CD14-positive monocyte (primary cell): ENCODE results near the gene SLC38A8. TPM values are rescaled to one million over a fixed set of nuclear protein-coding genes. Genes with fewer than 3 reads are reported as not detected.

ENCODE experiments used
- DNase-seq, 3 donors: peaks; one replicate each; pipeline ENCODE4 v3.0.0-alpha.2; 2011 to 2022
- H2AFZ ChIP-seq: 2 replicates; pipeline ENCODE4 v1.6.0; 2012; ENCODE audit warnings: mild to moderate bottlenecking, low read depth, low read length, inconsistent platforms; ENCODE audit not compliant: insufficient read depth, poor library complexity, severe bottlenecking
- H3K27ac ChIP-seq, 2 donors: 1 replicate in 1 of 2; 2 replicates in 1 of 2; pipeline ENCODE4 v1.5.1; 2012 to 2013; ENCODE audit warnings: low read length in 2 of 2, control low read depth in 1 of 2, inconsistent platforms in 1 of 2, low read depth in 1 of 2, mild to moderate bottlenecking in 1 of 2
- H3K27me3 ChIP-seq, 2 donors: one replicate each; pipeline versions ENCODE4 v1.6.0 to v1.6.1; 2011 to 2013; ENCODE audit warnings: low read length in 2 of 2; ENCODE audit not compliant: control insufficient read depth in 2 of 2, insufficient read depth in 2 of 2
- H3K36me3 ChIP-seq, 2 donors: replicated peaks in 1 of 2; 1 replicate in 1 of 2; 2 replicates in 1 of 2; pipeline versions ENCODE4 v1.5.1 to v1.6.1; 2012 to 2013; ENCODE audit warnings: low read length in 2 of 2, control low read depth in 1 of 2, inconsistent platforms in 1 of 2, mild to moderate bottlenecking in 1 of 2; ENCODE audit not compliant: insufficient read depth in 2 of 2, control insufficient read depth in 1 of 2
- H3K4me1 ChIP-seq, 2 donors: 1 replicate in 1 of 2; 2 replicates in 1 of 2; pipeline versions ENCODE4 v1.5.1 to v1.6.1; 2012 to 2013; ENCODE audit warnings: low read length in 2 of 2, control low read depth in 1 of 2, inconsistent platforms in 1 of 2, mild to moderate bottlenecking in 1 of 2, moderate library complexity in 1 of 2; ENCODE audit not compliant: insufficient read depth in 2 of 2, control insufficient read depth in 1 of 2
- H3K4me2 ChIP-seq: replicated peaks from 2 replicates; pipeline ENCODE3; 2012; ENCODE audit warnings: low read length, moderate library complexity, mild to moderate bottlenecking; ENCODE audit not compliant: poor library complexity, severe bottlenecking; ENCODE audit errors: extremely low read depth
- H3K4me3 ChIP-seq, 3 experiments: fragments of 200-600 bp in 1 of 3; sonication (generic) in 1 of 3; replicated peaks in 1 of 3; 1 replicate in 2 of 3; 2 replicates in 1 of 3; pipeline ENCODE4 v1.5.1; 2011 to 2013; ENCODE audit warnings: low read length in 3 of 3, mild to moderate bottlenecking in 3 of 3, control low read depth in 2 of 3, low read depth in 2 of 3, inconsistent platforms in 1 of 3, moderate library complexity in 1 of 3
- H3K79me2 ChIP-seq: 2 replicates; pipeline ENCODE4 v1.6.0; 2012; ENCODE audit warnings: mild to moderate bottlenecking, control low read depth, inconsistent platforms, low read length, moderate library complexity; ENCODE audit not compliant: insufficient read depth
- H3K9ac ChIP-seq: 2 replicates; pipeline ENCODE4 v1.6.0; 2017; ENCODE audit warnings: low read length, mild to moderate bottlenecking; ENCODE audit not compliant: insufficient read depth, poor library complexity, severe bottlenecking
- H3K9me3 ChIP-seq, 2 donors: replicated peaks in 1 of 2; 1 replicate in 1 of 2; 2 replicates in 1 of 2; pipeline versions ENCODE4 v1.5.1 to v1.6.1; 2012 to 2013; ENCODE audit warnings: low read length in 2 of 2, control low read depth in 1 of 2; ENCODE audit not compliant: control insufficient read depth in 1 of 2, insufficient read depth in 1 of 2
- H4K20me1 ChIP-seq: 2 replicates; pipeline ENCODE4 v1.6.0; 2012; ENCODE audit warnings: mild to moderate bottlenecking, low read length, control low read depth, moderate library complexity; ENCODE audit not compliant: insufficient read depth
- H3K27ac Mint-ChIP-seq, 7 donors: one replicate each; pipeline ENCODE4 v1.8.0; 2020; ENCODE audit warnings: mild to moderate bottlenecking in 7 of 7, mixed read lengths in 7 of 7, moderate library complexity in 6 of 7, inconsistent platforms in 2 of 7
- H3K27me3 Mint-ChIP-seq, 3 donors: one replicate each; pipeline ENCODE4 v1.8.0; 2021 to 2022; ENCODE audit warnings: low read depth in 3 of 3, mild to moderate bottlenecking in 3 of 3, mixed read lengths in 3 of 3, moderate library complexity in 3 of 3, inconsistent platforms in 1 of 3
- H3K36me3 Mint-ChIP-seq, 2 donors: one replicate each; pipeline ENCODE4 v1.8.0; 2020; ENCODE audit warnings: mixed read lengths in 2 of 2, inconsistent platforms in 1 of 2, mild to moderate bottlenecking in 1 of 2
- H3K4me1 Mint-ChIP-seq: one replicate; pipeline ENCODE4 v1.8.0; 2020; ENCODE audit warnings: mild to moderate bottlenecking, mixed read lengths
- H3K4me3 Mint-ChIP-seq, 2 donors: one replicate each; pipeline ENCODE4 v1.8.0; 2020; ENCODE audit warnings: mild to moderate bottlenecking in 2 of 2, mixed read lengths in 2 of 2, moderate library complexity in 1 of 2
- H3K9me3 Mint-ChIP-seq, 7 donors: one replicate each; pipeline ENCODE4 v1.8.0; 2020 to 2022; ENCODE audit warnings: mixed read lengths in 7 of 7, mild to moderate bottlenecking in 6 of 7, moderate library complexity in 6 of 7, inconsistent platforms in 2 of 7
- WGBS: methylation state at CpG from one replicate; pipeline ENCODE4 v1.1.5; 2013; ENCODE audit warnings: missing lambda C conversion rate; ENCODE audit not compliant: insufficient coverage; 5-methylcytosine and 5-hydroxymethylcytosine counted together
- intact Hi-C, 2 donors: fragments of 100-400 bp; cut with micrococcal nuclease; formaldehyde crosslinking; loops; one replicate each; pipeline versions ENCODE4 v1.15.0 to v1.15.1; 2023
- polyA plus RNA-seq, 3 donors: library from polyadenylated mRNA; depleted of rRNA in 1 of 3; unstranded in 2 of 3; stranded (reverse) in 1 of 3; fragments of 300-500 nt in 2 of 3; fragments of >200 nt in 1 of 3; fragmentation: Illumina TruSeq in 2 of 3; gene quantifications; 1 replicate in 2 of 3; 2 replicates in 1 of 3; pipeline ENCODE4 v1.2.3, GENCODE V29; 2012 to 2021
- TF ChIP-seq, protein P1 (sequence below): fragments of 200-600 bp; IDR thresholded peaks from one replicate; pipeline ENCODE4 v1.8.0; 2022; ENCODE audit warnings: antibody characterized with exemption, mild to moderate bottlenecking

SLC38A8 gene
- polyA plus RNA-seq, 3 donors: not detected

DNA sequence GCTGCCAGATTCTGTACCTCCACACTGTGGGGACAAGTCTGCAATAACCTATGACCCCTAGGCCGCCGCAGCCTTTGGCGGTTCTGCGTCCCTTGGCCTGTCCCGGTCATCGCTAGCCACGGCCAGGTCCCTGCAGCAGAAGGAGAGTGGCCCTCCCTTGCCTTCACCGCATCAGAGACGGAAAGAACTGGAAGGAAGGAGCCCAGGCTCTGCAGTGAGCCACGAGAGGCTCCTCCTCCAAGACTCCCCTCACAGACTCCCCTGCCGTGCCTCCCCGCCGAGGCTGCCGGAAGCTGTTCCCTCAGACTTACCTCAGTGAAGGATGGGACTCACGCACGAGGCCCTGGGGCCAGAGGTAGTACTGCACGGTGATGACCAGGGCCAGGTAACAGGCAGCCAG lies 11.0 kb downstream of the SLC38A8 start:
- H2AFZ ChIP-seq: no peak overlapping the region
- Mint-ChIP-seq H3K27ac (peak overlapping the region in 1 of 7 donors; percentile 74), H3K27me3 (peaks cover 67 to 81% (median 80%) of the 10 kb centered on the region in 3 donors), H3K4me3 (peak overlapping the region in 1 of 2 donors; percentile 81), H3K36me3 (peaks cover 6 to 12% of the 10 kb centered on the region in 2 donors), H3K4me1 (peaks cover 17% of the 10 kb centered on the region), H3K9me3 (peaks cover 21 to 44% (median 34%) of the 10 kb centered on the region in 7 donors)
- no peak for DNase-seq
- no peaks in the 10 kb centered on the region for H4K20me1 ChIP-seq
- H3K27ac ChIP-seq: no peak overlapping the region
- no peak overlapping the region for H3K4me2 ChIP-seq
- 91% methylated on average over 13 of the region's 17 CpGs for WGBS
- H3K79me2 ChIP-seq: no peaks in the 10 kb centered on the region
- no peak overlapping the region for H3K9ac ChIP-seq
- H3K36me3 ChIP-seq: no peaks in the 10 kb centered on the region
- peaks cover 0 to 54% of the 10 kb centered on the region in 2 donors for H3K27me3 ChIP-seq
- no peak overlapping the region for H3K4me3 ChIP-seq
- TF ChIP-seq, protein P1, sequence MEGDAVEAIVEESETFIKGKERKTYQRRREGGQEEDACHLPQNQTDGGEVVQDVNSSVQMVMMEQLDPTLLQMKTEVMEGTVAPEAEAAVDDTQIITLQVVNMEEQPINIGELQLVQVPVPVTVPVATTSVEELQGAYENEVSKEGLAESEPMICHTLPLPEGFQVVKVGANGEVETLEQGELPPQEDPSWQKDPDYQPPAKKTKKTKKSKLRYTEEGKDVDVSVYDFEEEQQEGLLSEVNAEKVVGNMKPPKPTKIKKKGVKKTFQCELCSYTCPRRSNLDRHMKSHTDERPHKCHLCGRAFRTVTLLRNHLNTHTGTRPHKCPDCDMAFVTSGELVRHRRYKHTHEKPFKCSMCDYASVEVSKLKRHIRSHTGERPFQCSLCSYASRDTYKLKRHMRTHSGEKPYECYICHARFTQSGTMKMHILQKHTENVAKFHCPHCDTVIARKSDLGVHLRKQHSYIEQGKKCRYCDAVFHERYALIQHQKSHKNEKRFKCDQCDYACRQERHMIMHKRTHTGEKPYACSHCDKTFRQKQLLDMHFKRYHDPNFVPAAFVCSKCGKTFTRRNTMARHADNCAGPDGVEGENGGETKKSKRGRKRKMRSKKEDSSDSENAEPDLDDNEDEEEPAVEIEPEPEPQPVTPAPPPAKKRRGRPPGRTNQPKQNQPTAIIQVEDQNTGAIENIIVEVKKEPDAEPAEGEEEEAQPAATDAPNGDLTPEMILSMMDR: no peak
- peaks cover 30 to 31% of the 10 kb centered on the region in 2 donors for H3K9me3 ChIP-seq
- intact Hi-C loops: no loop called here
- H3K4me1 ChIP-seq: peaks cover 13 to 14% of the 10 kb centered on the region in 2 donors

DNA sequence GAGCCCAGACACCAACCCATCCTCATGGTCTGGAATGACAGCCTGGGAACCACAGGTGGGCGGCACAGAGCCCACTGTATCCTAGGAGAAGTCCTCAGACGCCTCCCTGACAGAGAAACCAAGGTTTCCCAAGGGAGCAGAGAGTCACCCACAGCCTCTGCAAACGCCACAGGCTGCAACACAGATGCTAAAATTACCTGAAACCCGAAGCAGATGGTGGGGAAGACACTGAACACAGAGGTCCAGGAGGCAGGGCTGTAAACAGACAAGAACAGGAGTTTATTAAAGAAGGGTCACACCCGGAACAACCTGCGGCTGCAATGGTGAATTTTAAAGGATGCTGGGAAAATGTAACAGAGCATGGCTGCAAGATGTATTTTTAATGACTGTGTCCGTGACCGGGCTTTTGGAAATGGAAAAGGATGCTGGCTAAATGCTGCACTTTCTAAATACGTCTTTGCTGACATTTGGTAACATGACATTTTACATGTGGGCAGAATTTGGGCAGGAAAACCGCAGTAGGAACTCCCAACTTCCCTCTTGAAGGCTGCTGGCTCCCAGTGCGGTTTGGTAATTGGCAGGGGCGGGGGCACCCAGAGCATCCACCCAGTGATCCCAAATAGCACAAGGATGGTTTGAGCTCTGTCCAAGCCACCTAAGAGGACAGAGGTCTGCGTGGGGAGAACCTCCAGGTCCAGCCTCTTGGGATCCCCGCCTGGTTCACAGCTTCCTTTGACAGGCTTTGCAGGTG lies 13.1 kb downstream of the SLC38A8 start:
- Histone ChIP-seq H3K4me2 (peak overlapping the region; percentile 8), H4K20me1 (no peaks in the 10 kb centered on the region), H3K79me2 (no peaks in the 10 kb centered on the region), H2AFZ (no peak overlapping the region), H3K4me1 (peaks cover 13 to 14% of the 10 kb centered on the region in 2 donors), H3K9ac (no peak overlapping the region), H3K36me3 (no peaks in the 10 kb centered on the region), H3K27me3 (peaks cover 0 to 61% of the 10 kb centered on the region in 2 donors), H3K4me3 (peak overlapping the region in 1 of 3 experiments; percentile 19), H3K27ac (no peak overlapping the region), H3K9me3 (peaks cover 19 to 24% of the 10 kb centered on the region in 2 donors)
- intact Hi-C loops: no loop called here
- H3K4me1 Mint-ChIP-seq: peaks cover 17% of the 10 kb centered on the region
- WGBS: 25% methylated on average over 14 of the region's 14 CpGs
- peaks cover 4 to 12% of the 10 kb centered on the region in 2 donors for H3K36me3 Mint-ChIP-seq
- TF ChIP-seq, protein P1: no peak
- peaks cover 17 to 30% (median 23%) of the 10 kb centered on the region in 7 donors for H3K9me3 Mint-ChIP-seq
- H3K27ac Mint-ChIP-seq: peak overlapping the region in 3 of 7 donors; percentile 19 to 62 (median 33)
- H3K4me3 Mint-ChIP-seq: peak overlapping the region in 1 of 2 donors; percentile 72
- H3K27me3 Mint-ChIP-seq: peaks cover 68 to 88% (median 82%) of the 10 kb centered on the region in 3 donors
- DNase-seq: peak; percentile 3 to 50 (median 31)
